SH-SY5Y (cell line): ENCODE measurements around the gene SPAG9.

Experiments
- GATA2 ChIP-seq: IDR thresholded peaks from 2 replicates; pipeline ENCODE4 v1.6.1; 2011; ENCODE audit warnings: mild to moderate bottlenecking, low read depth, low read length
- GATA3 ChIP-seq: IDR thresholded peaks from 2 replicates; pipeline ENCODE4 v1.6.1; 2011; ENCODE audit warnings: low read depth, mild to moderate bottlenecking, low read length, moderate library complexity

- TF ChIP-seq GATA3 (no peak), GATA2 (no peak)
These were observed 30.3 kb upstream of the SPAG9 start for GRCh38 chr17:51150932-51151331.
